T-helper 9 cell (primary cell): ENCODE data around the gene VASH2.

ENCODE experiments used
- DNase-seq: peaks from one replicate; pipeline ENCODE4 v3.0.0-alpha.2; 2020

The VASH2 gene

GRCh38 chr1:212933815-212934471, 16.4 kb upstream of the VASH2 start:
- DNase-seq, result no peak

- DNase-seq, result no peak
Measured at GRCh38 chr1:212935387-212935981, 14.9 kb upstream of the VASH2 start.

GRCh38 chr1:212937034-212937433, 13.3 kb upstream of the VASH2 start:
- no peak for DNase-seq

- DNase-seq, result no peak
Measured at GRCh38 chr1:212938846-212939245, 11.5 kb upstream of the VASH2 start.

- no peak for DNase-seq
Measured at GRCh38 chr1:212941452-212941851, 8.9 kb upstream of the VASH2 start.

- no peak for DNase-seq
Measured at GRCh38 chr1:212942679-212943392, 7.5 kb upstream of the VASH2 start.

GRCh38 chr1:212943393-212943710, 7.0 kb upstream of the VASH2 start:
- DNase-seq, result no peak

- DNase-seq, result no peak
Measured at GRCh38 chr1:212944229-212944901, 6.0 kb upstream of the VASH2 start.

GRCh38 chr1:212945056-212945455, 5.3 kb upstream of the VASH2 start:
- no peak for DNase-seq

- no peak for DNase-seq
Measured at GRCh38 chr1:212945463-212946160, 4.7 kb upstream of the VASH2 start.

- DNase-seq, result no peak
Measured at GRCh38 chr1:212946872-212947271, 3.5 kb upstream of the VASH2 start.

GRCh38 chr1:212949771-212950170, 570 bp upstream of the VASH2 start:
- DNase-seq, result no peak

- DNase-seq, result no peak
Measured at GRCh38 chr1:212951126-212951946, 995 bp downstream of the VASH2 start.

- DNase-seq, result no peak
Measured at GRCh38 chr1:212951947-212952640, 1.8 kb downstream of the VASH2 start.

GRCh38 chr1:212952641-212952976, 2.3 kb downstream of the VASH2 start:
- DNase-seq, result no peak

GRCh38 chr1:212953321-212953720, 3.0 kb downstream of the VASH2 start:
- DNase-seq, result no peak

- no peak for DNase-seq
Measured at GRCh38 chr1:212954514-212954913, 4.2 kb downstream of the VASH2 start.

- DNase-seq, result no peak
Measured at GRCh38 chr1:212955098-212955497, 4.8 kb downstream of the VASH2 start.

- no peak for DNase-seq
Measured at GRCh38 chr1:212955961-212956620, 5.8 kb downstream of the VASH2 start.

GRCh38 chr1:212957546-212957945, 7.2 kb downstream of the VASH2 start:
- DNase-seq, result no peak

- DNase-seq, result no peak
Measured at GRCh38 chr1:212958175-212958574, 7.8 kb downstream of the VASH2 start.
